ENCODE results near the gene SUFU.
A peak's percentile ranks its signal among the peaks of the same experiment; 100 is the strongest.

Gene SUFU

DNA sequence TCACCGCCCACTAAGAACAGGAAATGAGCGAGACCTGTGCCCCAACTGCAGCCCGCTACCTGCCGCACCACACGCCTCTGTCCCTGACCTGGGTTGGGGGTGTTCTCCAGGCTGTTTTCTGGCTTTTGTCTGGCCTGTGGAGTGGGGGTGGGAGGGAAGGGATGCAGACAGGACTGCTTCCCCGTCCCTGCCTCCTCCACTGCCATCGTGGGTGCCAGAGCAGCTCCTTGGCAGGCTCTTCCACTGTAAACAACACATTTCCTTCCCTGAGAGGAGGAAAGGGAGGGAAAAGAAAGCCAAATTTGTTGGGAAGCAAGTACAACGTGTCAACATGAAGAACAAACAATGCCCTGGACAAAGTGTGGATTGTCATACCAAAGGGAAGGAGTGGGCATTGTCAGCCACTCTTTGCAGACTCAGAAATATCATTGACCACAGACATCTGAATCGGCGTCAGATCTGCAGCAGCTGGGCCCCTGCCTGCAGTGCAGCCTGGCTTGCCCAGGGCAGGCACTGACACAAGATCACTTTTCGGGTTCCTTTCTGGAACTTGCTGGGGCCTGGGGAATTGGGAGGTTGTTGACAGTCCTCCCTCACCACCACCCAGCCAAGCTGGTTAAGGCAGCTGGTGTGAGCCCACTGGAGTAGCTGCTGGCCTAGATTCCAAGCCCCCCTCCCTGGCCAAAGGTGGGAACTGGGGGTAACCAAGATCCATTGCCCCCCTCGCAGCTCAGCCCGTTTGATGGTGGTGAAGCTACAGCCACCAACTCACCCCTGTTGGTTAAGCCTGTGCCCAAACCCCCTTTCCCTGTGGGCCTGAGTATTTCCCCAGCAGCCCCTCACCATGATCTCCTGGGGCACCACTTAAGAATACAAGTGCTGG is 117.9 kb downstream of the SUFU start:
- DNase-seq: no peak

GRCh38 chr10:102624094-102624493 is 120.3 kb downstream of the SUFU start:
- DNase-seq: no peak

- DNase-seq: no peak
Observed at GRCh38 chr10:102624751-102625645, 121.2 kb downstream of the SUFU start.

DNA sequence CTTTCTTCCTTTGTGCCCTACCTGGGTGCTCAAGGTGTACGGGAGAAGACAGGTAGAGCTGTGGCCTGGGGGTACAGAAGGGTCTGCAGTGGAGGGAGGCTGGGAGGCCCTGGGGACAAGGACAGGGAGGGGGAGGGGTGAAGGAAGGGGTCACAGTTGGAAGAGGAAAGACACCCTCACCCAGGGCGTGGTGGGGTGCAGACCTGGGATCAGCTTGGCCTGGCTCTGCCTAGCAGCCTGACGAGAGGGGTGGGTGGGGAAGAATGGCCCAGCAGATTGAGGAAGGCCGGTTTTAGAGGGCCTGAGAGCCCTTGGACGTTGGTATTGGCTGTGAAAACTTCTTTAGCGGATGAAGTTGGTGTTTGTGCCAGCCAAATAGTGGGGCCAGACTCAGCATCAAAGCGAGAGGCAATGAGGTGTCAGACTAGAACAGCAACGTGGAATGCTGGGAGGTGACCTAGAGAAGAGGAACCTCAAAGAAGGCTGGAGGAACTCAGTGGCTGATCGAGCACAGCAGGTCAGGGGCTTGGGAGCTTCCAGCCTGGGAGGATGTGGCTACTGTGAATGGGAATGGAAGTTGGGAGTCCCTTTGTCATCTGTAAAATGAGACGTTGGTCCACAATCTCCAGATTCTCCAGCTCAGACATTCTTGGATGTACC is 122.4 kb downstream of the SUFU start:
- no peak for DNase-seq

DNA sequence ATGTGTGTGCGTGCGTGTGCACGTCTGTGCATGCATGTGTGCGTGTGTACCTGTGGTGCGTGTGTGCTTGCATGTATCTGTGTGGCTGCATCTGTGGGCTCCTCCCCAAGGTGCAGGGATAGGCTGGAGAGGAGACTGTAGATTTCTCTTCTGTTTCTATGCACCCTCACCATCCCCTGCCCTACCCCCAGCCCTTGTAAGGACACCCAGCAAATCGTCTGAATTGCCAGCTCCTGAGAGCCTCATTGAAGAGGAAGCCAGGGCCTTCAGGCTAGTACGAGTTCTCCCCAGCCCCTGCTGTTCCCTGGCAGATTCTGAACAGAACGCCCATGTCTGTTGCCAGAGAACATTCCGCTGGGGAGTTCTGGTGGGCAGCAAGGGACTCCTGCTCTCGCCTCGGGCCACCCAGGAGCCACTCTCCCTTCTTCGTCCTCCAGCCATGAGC is 123.5 kb downstream of the SUFU start:
- no peak for DNase-seq

DNA sequence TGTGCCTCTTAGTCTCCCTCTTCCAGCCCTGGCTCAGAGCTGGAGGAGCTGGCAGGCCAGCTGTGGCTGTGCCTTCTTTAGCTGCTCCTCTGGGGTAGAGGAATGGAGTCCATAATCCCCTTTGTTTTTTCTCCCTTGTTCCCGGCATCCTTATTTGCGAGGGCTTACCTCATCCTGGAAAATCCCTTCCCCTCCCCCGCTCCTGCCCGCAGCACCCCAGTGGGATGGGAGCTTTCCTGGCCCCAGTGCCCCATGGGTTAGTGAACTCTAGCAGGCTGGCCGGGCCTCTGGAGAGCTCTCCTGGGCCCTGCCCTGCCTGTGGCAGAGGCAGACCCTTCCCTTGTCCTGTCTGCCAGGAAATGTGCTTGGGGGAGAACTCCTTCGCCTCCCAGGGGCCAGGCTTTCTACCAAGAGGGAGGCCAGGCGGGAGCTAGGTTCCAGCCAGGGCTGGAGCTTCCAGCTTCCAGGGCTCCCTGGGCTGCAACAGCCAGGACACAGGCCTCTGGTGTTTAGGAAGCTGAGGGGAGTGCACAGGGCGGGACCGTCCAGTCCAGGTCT is 124.0 kb downstream of the SUFU start:
- DNase-seq: no peak

DNA sequence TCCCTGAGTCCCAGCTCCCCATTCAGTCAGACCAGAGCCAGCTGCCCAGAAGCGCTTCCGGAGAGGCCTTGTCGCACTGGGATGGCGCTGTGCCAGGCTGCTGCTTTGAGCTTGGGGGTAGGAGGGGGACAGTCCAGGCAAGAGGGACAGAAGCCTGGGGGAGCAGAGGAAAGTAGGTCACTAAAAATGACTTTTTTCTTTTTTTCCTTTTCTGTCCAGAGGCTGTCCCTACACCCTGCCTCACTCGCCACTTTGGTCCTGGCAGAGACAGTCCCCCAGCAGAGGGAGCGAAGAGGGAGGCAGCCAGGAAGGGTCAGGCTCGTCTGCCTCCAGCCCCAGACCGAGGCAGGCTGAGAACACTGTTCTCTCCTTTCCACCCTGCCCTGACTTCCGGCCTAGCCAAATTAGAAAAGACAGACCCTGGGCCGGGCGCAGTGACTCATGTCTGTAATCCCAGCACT is 124.7 kb downstream of the SUFU start:
- DNase-seq: no peak

DNA sequence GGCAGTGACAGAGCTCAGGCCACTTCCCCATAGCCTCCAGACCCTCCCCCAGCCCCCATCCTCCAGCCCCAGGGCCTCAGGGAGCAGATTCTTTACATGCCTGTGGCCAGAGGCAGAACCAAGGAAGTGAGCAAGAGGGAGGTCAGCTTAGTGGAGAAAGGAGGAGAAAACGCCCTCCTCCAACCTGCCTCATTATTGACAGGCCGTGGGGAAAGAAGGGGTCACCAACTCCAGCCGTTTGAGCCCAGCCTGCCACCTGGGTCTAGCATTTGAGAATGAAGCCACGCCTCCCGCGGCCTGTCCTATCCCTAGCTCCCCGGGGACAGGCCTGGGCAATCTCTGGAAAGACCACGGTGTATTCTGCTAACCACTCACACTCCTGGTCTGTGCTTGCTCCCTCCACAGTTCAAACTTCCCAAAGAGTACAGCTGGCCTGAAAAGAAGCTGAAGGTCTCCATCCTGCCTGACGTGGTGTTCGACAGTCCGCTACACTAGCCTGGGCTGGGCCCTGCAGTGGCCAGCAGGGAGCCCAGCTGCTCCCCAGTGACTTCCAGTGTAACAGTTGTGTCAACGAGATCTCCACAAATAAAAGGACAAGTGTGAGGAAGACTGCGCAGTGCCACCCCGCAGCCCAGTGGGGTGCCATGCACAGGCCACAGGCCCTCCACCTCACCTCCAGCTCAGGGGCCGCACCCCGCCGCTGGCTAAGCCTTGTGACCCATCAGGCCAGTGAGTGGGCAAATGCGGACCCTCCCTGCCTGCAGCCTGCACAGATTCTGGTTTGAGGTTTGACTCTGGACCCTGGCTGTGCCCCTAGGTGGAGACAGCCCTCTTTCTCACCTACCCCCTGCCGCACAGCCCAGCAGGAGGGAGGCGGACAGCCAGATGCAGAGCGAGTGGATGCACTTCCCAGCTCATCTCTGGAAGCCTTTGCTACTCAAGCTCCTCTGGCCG is 126.2 kb downstream of the SUFU start:
- DNase-seq: no peak

- DNase-seq: no peak
Observed at GRCh38 chr10:102630663-102631062, 126.9 kb downstream of the SUFU start.

- DNase-seq: no peak
Observed at GRCh38 chr10:102631525-102632393, 128.0 kb downstream of the SUFU start.

DNA sequence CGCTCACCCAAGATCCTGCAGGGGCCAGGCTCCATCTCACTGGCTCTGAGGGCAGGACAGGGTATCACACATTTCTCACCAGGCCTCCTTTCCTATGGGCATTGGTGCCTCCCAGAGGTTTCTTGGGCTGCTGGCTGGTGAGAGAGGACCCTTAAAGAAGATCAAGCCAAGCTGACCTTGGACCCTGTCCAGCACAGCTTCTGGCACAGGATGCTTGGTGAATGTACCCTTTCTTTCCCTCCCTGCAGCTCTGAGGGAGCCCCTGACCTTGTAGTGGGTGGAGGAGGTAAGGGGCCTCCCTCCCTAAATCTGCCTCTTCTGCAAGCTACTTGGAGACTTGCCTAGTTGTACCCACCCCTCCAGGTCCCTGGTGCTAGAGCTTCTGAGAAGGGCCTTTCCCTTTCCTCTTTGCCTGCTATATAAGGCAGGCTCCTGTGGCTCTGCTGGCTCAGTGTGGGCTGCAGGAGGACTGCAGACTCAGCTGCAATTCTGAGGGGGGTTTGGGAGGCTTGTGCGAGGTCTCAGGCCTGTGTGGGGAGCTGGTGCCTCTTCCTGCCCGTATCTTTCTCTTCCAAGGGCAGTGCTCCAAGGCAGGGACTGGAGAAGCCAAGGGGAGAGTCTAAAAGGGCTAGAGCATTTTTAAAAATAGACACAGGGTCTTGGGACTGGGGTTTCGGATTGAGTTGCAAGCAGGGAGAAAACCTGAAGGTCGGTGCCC is 128.8 kb downstream of the SUFU start:
- DNase-seq: no peak

GRCh38 chr10:102633287-102633686 is 129.5 kb downstream of the SUFU start:
- DNase-seq: no peak

- DNase-seq: no peak
Observed at GRCh38 chr10:102633848-102634247, 130.1 kb downstream of the SUFU start.

DNA sequence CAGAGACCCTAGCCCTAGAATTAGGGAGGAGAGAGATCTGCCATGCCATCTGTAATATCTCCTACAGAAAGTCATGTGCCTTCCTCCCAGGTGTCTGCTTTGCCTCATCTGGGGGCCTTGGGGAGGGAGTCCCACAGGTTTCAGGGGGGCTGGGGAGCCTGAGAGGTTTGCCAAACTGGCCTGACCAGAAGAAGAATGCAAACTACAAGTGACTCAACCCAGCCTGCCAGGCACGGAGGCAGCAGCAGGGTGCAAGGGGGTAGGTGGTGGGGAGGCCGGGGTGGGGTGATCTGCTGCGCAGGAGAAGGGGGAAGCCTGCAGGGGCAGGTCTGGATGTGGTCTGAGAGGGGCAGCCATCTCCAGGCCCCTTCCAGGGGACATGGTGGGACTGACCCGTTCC is 130.9 kb downstream of the SUFU start:
- DNase-seq: no peak

- DNase-seq: no peak
Observed at GRCh38 chr10:102635377-102635776, 131.6 kb downstream of the SUFU start.

- DNase-seq: no peak
Observed at GRCh38 chr10:102639537-102639936, 135.8 kb downstream of the SUFU start.

DNA sequence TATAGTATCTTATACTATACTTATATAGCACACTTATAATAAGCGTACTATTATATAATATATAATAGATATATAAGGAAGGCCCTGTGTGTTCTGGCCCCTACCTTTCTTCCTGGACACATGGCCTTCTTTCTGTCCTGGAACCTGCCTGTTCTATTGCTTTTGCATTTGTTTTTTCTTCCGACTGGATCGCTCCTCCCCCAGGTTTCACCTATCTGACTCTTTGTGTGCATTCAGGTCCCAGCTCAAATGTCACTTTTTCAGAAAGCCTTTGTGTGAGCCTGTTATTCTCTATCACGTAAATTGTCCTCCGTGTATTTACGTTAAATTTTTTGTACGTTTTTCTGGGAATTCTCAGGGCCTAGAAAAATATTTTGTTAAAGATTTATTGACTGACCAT is 137.6 kb downstream of the SUFU start:
- DNase-seq: no peak

GRCh38 chr10:102641880-102642735 is 138.3 kb downstream of the SUFU start:
- peak; percentile 56 for DNase-seq
